Activated T-cell treated with anti-CD3 and anti-CD28 coated beads for 4 hours (primary cell): Measurements from ENCODE around the gene GDAP1L1.
"Not testable (repeated sequence)": the region's sequence is repeated elsewhere in the genome, so short reads cannot be mapped to it uniquely, and the experiment has no call there.

Experiments used
- DNase-seq: peaks from one replicate; pipeline ENCODE4 v3.0.0-alpha.2; 2020

Gene GDAP1L1

GRCh38 chr20:44256961-44257360 is 9.9 kb downstream of the GDAP1L1 start:
- no peak for DNase-seq

- no peak for DNase-seq
Observed at GRCh38 chr20:44258226-44258890, 11.2 kb downstream of the GDAP1L1 start.

GRCh38 chr20:44264287-44264686 is 17.2 kb downstream of the GDAP1L1 start:
- DNase-seq: no peak

- DNase-seq: no peak
Observed at GRCh38 chr20:44268802-44269201, 21.7 kb downstream of the GDAP1L1 start.

GRCh38 chr20:44271915-44272663 is 25.0 kb downstream of the GDAP1L1 start:
- no peak for DNase-seq

GRCh38 chr20:44273231-44274215 is 26.4 kb downstream of the GDAP1L1 start:
- no peak for DNase-seq

- DNase-seq: no peak
Observed at GRCh38 chr20:44274303-44275017, 27.4 kb downstream of the GDAP1L1 start.

GRCh38 chr20:44279228-44279627 is 32.1 kb downstream of the GDAP1L1 start:
- DNase-seq: no peak

GRCh38 chr20:44280387-44280786 is 33.3 kb downstream of the GDAP1L1 start:
- no peak for DNase-seq

- DNase-seq: no peak
Observed at GRCh38 chr20:44282192-44282591, 35.1 kb downstream of the GDAP1L1 start.

GRCh38 chr20:44284032-44284431 is 36.9 kb downstream of the GDAP1L1 start:
- DNase-seq: no peak

- no peak for DNase-seq
Observed at GRCh38 chr20:44287272-44288097, 40.4 kb downstream of the GDAP1L1 start.

- no peak for DNase-seq
Observed at GRCh38 chr20:44288252-44288651, 41.1 kb downstream of the GDAP1L1 start.

GRCh38 chr20:44291754-44292153 is 44.6 kb downstream of the GDAP1L1 start:
- DNase-seq: no peak

- DNase-seq: no peak
Observed at GRCh38 chr20:44296011-44296410, 48.9 kb downstream of the GDAP1L1 start.

GRCh38 chr20:44297721-44298120 is 50.6 kb downstream of the GDAP1L1 start:
- DNase-seq: no peak

- not testable (repeated sequence) for DNase-seq
Observed at GRCh38 chr20:44299011-44299535, 52.0 kb downstream of the GDAP1L1 start.

GRCh38 chr20:44301285-44301684 is 54.2 kb downstream of the GDAP1L1 start:
- DNase-seq: no peak

GRCh38 chr20:44302026-44302669 is 55.0 kb downstream of the GDAP1L1 start:
- DNase-seq: no peak

- DNase-seq: no peak
Observed at GRCh38 chr20:44302736-44303135, 55.6 kb downstream of the GDAP1L1 start.

GRCh38 chr20:44304383-44304782 is 57.3 kb downstream of the GDAP1L1 start:
- no peak for DNase-seq
